HG03457 (cell line): ENCODE measurements around the gene MASP1.

Experiments
- ATAC-seq: cut with Tn5 transposase; IDR thresholded peaks from one replicate; pipeline ENCODE4 v1.9.1; 2021; ENCODE audit warnings: moderate number of reproducible peaks; ENCODE audit not compliant: unreplicated experiment

The MASP1 gene

GRCh38 chr3:187291512-187292132, at the start of gene MASP1:
Gene MASP1, minus strand, starts transcription at chr3:187291737. Its CDS starts 105 bp downstream, at chr3:187291632.
- ATAC-seq = no peak

- no peak for ATAC-seq
Measured at GRCh38 chr3:187340578-187340977, 49.0 kb upstream of the MASP1 start.

- no peak for ATAC-seq
Measured at GRCh38 chr3:187336322-187336721, 44.8 kb upstream of the MASP1 start.

- ATAC-seq = no peak
Measured at GRCh38 chr3:187334904-187335303, 43.4 kb upstream of the MASP1 start.

- no peak for ATAC-seq
Measured at GRCh38 chr3:187328691-187329090, 37.2 kb upstream of the MASP1 start.

- ATAC-seq = no peak
Measured at GRCh38 chr3:187327845-187328244, 36.3 kb upstream of the MASP1 start.

GRCh38 chr3:187325632-187326031, 34.1 kb upstream of the MASP1 start:
- ATAC-seq = no peak

GRCh38 chr3:187323091-187323490, 31.6 kb upstream of the MASP1 start:
- no peak for ATAC-seq

GRCh38 chr3:187322291-187322690, 30.8 kb upstream of the MASP1 start:
- ATAC-seq = no peak

- ATAC-seq = no peak
Measured at GRCh38 chr3:187321766-187322165, 30.2 kb upstream of the MASP1 start.

- no peak for ATAC-seq
Measured at GRCh38 chr3:187319699-187320302, 28.3 kb upstream of the MASP1 start.

- ATAC-seq = no peak
Measured at GRCh38 chr3:187318819-187319616, 27.5 kb upstream of the MASP1 start.

GRCh38 chr3:187315872-187316271, 24.3 kb upstream of the MASP1 start:
- no peak for ATAC-seq

- no peak for ATAC-seq
Measured at GRCh38 chr3:187314176-187314575, 22.6 kb upstream of the MASP1 start.

- no peak for ATAC-seq
Measured at GRCh38 chr3:187310954-187311470, 19.5 kb upstream of the MASP1 start.

GRCh38 chr3:187310226-187310625, 18.7 kb upstream of the MASP1 start:
- no peak for ATAC-seq

GRCh38 chr3:187305881-187306280, 14.3 kb upstream of the MASP1 start:
- ATAC-seq = no peak

GRCh38 chr3:187299611-187300010, 8.1 kb upstream of the MASP1 start:
- ATAC-seq = no peak

GRCh38 chr3:187296911-187297310, 5.4 kb upstream of the MASP1 start:
- ATAC-seq = no peak

- no peak for ATAC-seq
Measured at GRCh38 chr3:187296058-187296457, 4.5 kb upstream of the MASP1 start.

- no peak for ATAC-seq
Measured at GRCh38 chr3:187295316-187296034, 3.9 kb upstream of the MASP1 start.
